B cell (primary cell): ENCODE data around the gene MET. TPM values are rescaled to one million over a fixed set of nuclear protein-coding genes. Genes with fewer than 3 reads are reported as not detected.

ENCODE experiments used
- ATAC-seq: fragments of 200-7000 bp; cut with Tn5 transposase; one replicate; pipeline ENCODE4 v1.10.0; 2021; ENCODE audit warnings: low read depth, mild to moderate bottlenecking, moderate number of reproducible peaks, moderate library complexity
- CTCF ChIA-PET: fragments of 350-600 bp; sonication (Branson Sonifier 250); formaldehyde crosslinking; loops from one replicate; lab custom pipeline; 2021; ENCODE audit warnings: antibody characterized with exemption, inconsistent platforms; lab: Charles Lee
- POLR2A ChIA-PET: fragments of 350-600 bp; sonication (Branson Sonifier 250); formaldehyde crosslinking; loops from one replicate; lab custom pipeline; 2021; ENCODE audit warnings: antibody characterized with exemption; lab: Charles Lee
- DNase-seq: peaks from one replicate; pipeline ENCODE4 v3.0.0; 2013
- H2AFZ ChIP-seq: 2 replicates; pipeline ENCODE4 v1.6.1; 2012; ENCODE audit warnings: mild to moderate bottlenecking, low read depth, low read length; ENCODE audit not compliant: insufficient read depth, poor library complexity, severe bottlenecking
- H3K27ac ChIP-seq, 2 donors: 1 replicate in 1 of 2; 2 replicates in 1 of 2; pipeline ENCODE4 v1.5.1; 2012 to 2013; ENCODE audit warnings: low read length in 2 of 2, mild to moderate bottlenecking in 2 of 2, moderate library complexity in 1 of 2
- H3K27me3 ChIP-seq, 4 experiments: fragments of 200-600 bp in 1 of 4; sonication (generic) in 1 of 4; replicated peaks in 1 of 4; 1 replicate in 2 of 4; 2 replicates in 2 of 4; pipeline versions ENCODE4 v1.6.1 to v1.7.0; 2013 to 2016; ENCODE audit warnings: low read length in 3 of 4, mild to moderate bottlenecking in 2 of 4, mixed read lengths in 1 of 4, moderate library complexity in 1 of 4; ENCODE audit not compliant: insufficient read depth in 4 of 4, control insufficient read depth in 3 of 4; ENCODE audit errors: control extremely low read depth in 1 of 4
- H3K36me3 ChIP-seq, 2 experiments: replicated peaks in 1 of 2; 1 replicate in 1 of 2; 2 replicates in 1 of 2; pipeline versions ENCODE4 v1.6.1 to v1.7.1; 2013; ENCODE audit warnings: low read length in 1 of 2; ENCODE audit not compliant: insufficient read depth in 2 of 2, control insufficient read depth in 1 of 2; ENCODE audit errors: control extremely low read depth in 1 of 2, extremely low read depth in 1 of 2
- H3K4me1 ChIP-seq, 2 donors: fragments of 200-600 bp in 1 of 2; sonication (generic) in 1 of 2; 1 replicate in 1 of 2; 2 replicates in 1 of 2; pipeline versions ENCODE4 v1.5.1 to v1.6.1; 2013 to 2017; ENCODE audit warnings: low read length in 2 of 2; ENCODE audit not compliant: control insufficient read depth in 2 of 2, insufficient read depth in 2 of 2
- H3K4me2 ChIP-seq: replicated peaks from 2 replicates; pipeline ENCODE3; 2012; ENCODE audit warnings: mild to moderate bottlenecking, low read depth, low read length; ENCODE audit not compliant: poor library complexity, severe bottlenecking
- H3K4me3 ChIP-seq, 5 experiments: fragments of 200-600 bp in 1 of 5; sonication (generic) in 1 of 5; 1 replicate in 3 of 5; 2 replicates in 2 of 5; pipeline versions ENCODE4 v1.5.1 to v1.7.0; 2011 to 2016; ENCODE audit warnings: low read length in 4 of 5, mild to moderate bottlenecking in 4 of 5, low read depth in 2 of 5, control low read depth in 1 of 5, moderate library complexity in 1 of 5; ENCODE audit not compliant: insufficient read depth in 1 of 5; ENCODE audit errors: control extremely low read depth in 1 of 5, extremely low read depth in 1 of 5
- H3K79me2 ChIP-seq: fragments of 200-600 bp; sonication (generic); one replicate; pipeline ENCODE4 v1.6.0; 2016; ENCODE audit warnings: low read length; ENCODE audit not compliant: control insufficient read depth, insufficient read depth
- H3K9ac ChIP-seq: fragments of 200-600 bp; sonication (generic); 2 replicates; pipeline ENCODE4 v1.6.1; 2017; ENCODE audit warnings: mild to moderate bottlenecking, low read length, moderate library complexity
- H3K9me3 ChIP-seq, 3 donors: one replicate each; pipeline versions ENCODE4 v1.6.1 to v1.7.1; 2013; ENCODE audit warnings: low read length in 2 of 3; ENCODE audit not compliant: control insufficient read depth in 2 of 3, insufficient read depth in 1 of 3; ENCODE audit errors: control extremely low read depth in 1 of 3
- H4K20me1 ChIP-seq: 2 replicates; pipeline ENCODE4 v1.6.0; 2012; ENCODE audit warnings: mild to moderate bottlenecking, low read length; ENCODE audit not compliant: insufficient read depth, control insufficient read depth, poor library complexity, severe bottlenecking
- H3K27ac Mint-ChIP-seq: one replicate; pipeline ENCODE4 v1.8.0; 2021; ENCODE audit warnings: mixed read lengths
- H3K27me3 Mint-ChIP-seq: one replicate; pipeline ENCODE4 v1.8.0; 2021; ENCODE audit warnings: mixed read lengths
- H3K4me1 Mint-ChIP-seq: one replicate; pipeline ENCODE4 v1.8.0; 2021; ENCODE audit warnings: mixed read lengths
- H3K4me3 Mint-ChIP-seq: one replicate; pipeline ENCODE4 v1.8.0; 2021; ENCODE audit warnings: mixed read lengths
- H3K9me3 Mint-ChIP-seq: one replicate; pipeline ENCODE4 v1.8.0; 2022; ENCODE audit warnings: mixed read lengths; ENCODE audit not compliant: insufficient read depth
- CTCF ChIP-seq: fragments of 200-600 bp; IDR thresholded peaks from one replicate; pipeline ENCODE4 v1.8.0; 2022; ENCODE audit warnings: antibody characterized with exemption, mild to moderate bottlenecking
- EZH2 ChIP-seq: IDR thresholded peaks from 2 replicates; pipeline ENCODE4 v1.6.1; 2012; ENCODE audit warnings: borderline replicate concordance, low read depth, mild to moderate bottlenecking, moderate library complexity, low read length; ENCODE audit not compliant: insufficient read depth, poor library complexity, severe bottlenecking
- WGBS: methylation state at CpG from one replicate; pipeline ENCODE4 v1.1.5; 2013; ENCODE audit warnings: missing lambda C conversion rate; ENCODE audit not compliant: insufficient coverage; 5-methylcytosine and 5-hydroxymethylcytosine counted together
- intact Hi-C: fragments of 100-400 bp; cut with micrococcal nuclease; formaldehyde crosslinking; loops from one replicate; pipeline ENCODE4 v1.10.0; 2022
- polyA plus RNA-seq: library from polyadenylated mRNA; depleted of rRNA; stranded (reverse); fragments of >200 nt; gene quantifications from 2 replicates; pipeline ENCODE4 v1.2.3, GENCODE V29; 2012
- total RNA-seq, 2 donors: library from RNA; stranded (reverse); fragments of 120-200 nt in 1 of 2; gene quantifications; 1 replicate in 1 of 2; 2 replicates in 1 of 2; pipeline versions ENCODE4 v1.2.3 to v1.2.4, GENCODE V29; 2013 to 2022

The MET gene
- total and polyA plus RNA-seq, 2 donors (not counting 1 experiment from before 2014, with no cell fraction given): 0.03 to 0.59 TPM

- Mint-ChIP-seq H3K4me3 (no peak overlapping the region), H3K4me1 (no peaks in the 10 kb centered on the region), H3K27ac (no peak overlapping the region), H3K9me3 (no peaks in the 10 kb centered on the region), H3K27me3 (peaks cover 21% of the 10 kb centered on the region)
- Histone ChIP-seq H3K36me3 (no peaks in the 10 kb centered on the region), H3K27me3 (peaks cover 0 to 4% (median 0%) of the 10 kb centered on the region in 4 experiments), H4K20me1 (no peaks in the 10 kb centered on the region), H3K9ac (no peak overlapping the region), H2AFZ (no peak overlapping the region), H3K4me1 (no peaks in the 10 kb centered on the region), H3K9me3 (no peaks in the 10 kb centered on the region), H3K27ac (no peak overlapping the region), H3K79me2 (no peaks in the 10 kb centered on the region), H3K4me2 (no peak overlapping the region), H3K4me3 (no peak overlapping the region)
- intact Hi-C loops: no loop called here
- CTCF ChIA-PET: interaction anchor here (0.9 kb wide), 1 partner anchor 60 kb away, joined by 3 read pairs; no protein-coding TSS in a partner anchor
- TF ChIP-seq CTCF (no peak), EZH2 (no peak)
- ATAC-seq: no peak
- POLR2A ChIA-PET: no interaction called here
- no peak for DNase-seq
- WGBS: 86% methylated on average over 4 of the region's 4 CpGs
Measured at GRCh38 chr7:116726713-116727431, 54.9 kb downstream of the MET start.

- Histone ChIP-seq H2AFZ (no peak overlapping the region), H3K4me2 (no peak overlapping the region), H3K9me3 (no peaks in the 10 kb centered on the region), H3K4me1 (no peaks in the 10 kb centered on the region), H3K79me2 (no peaks in the 10 kb centered on the region), H3K4me3 (no peak overlapping the region), H4K20me1 (no peaks in the 10 kb centered on the region), H3K36me3 (no peaks in the 10 kb centered on the region), H3K27me3 (peaks cover 0 to 4% (median 0%) of the 10 kb centered on the region in 4 experiments), H3K9ac (no peak overlapping the region), H3K27ac (no peak overlapping the region)
- Mint-ChIP-seq H3K4me1 (no peaks in the 10 kb centered on the region), H3K27ac (no peak overlapping the region), H3K27me3 (peaks cover 21% of the 10 kb centered on the region), H3K4me3 (no peak overlapping the region), H3K9me3 (no peaks in the 10 kb centered on the region)
- POLR2A ChIA-PET: no interaction called here
- CTCF ChIA-PET: interaction anchor here (0.9 kb wide), 1 partner anchor 60 kb away, joined by 3 read pairs; no protein-coding TSS in a partner anchor
- ATAC-seq (no peak), DNase-seq (no peak)
- WGBS: 90% methylated on average over 2 of the region's 3 CpGs
- intact Hi-C loops: no loop called here
- TF ChIP-seq EZH2 (no peak), CTCF (no peak)
Measured at GRCh38 chr7:116727432-116728009, 55.5 kb downstream of the MET start.
